SK-N-SH treated with all-trans-retinoic acid at 6 μM for 48 hours (cell line): ENCODE results near the gene CIRBP.

Source experiments
- ARNTL ChIP-seq: fragments of 450-650 bp; formaldehyde crosslinking; IDR thresholded peaks from 2 replicates; pipeline ENCODE4 v1.5.0; 2020; ENCODE audit warnings: low read depth, mild to moderate bottlenecking, moderate library complexity, borderline replicate concordance
- CREB5 ChIP-seq: fragments of 250-450 bp; sonication (Bioruptor Pico); IDR thresholded peaks from 2 replicates; pipeline ENCODE4 v1.5.1; 2020; ENCODE audit warnings: low read depth, mild to moderate bottlenecking, moderate library complexity
- CSDC2 ChIP-seq: fragments of 250-450 bp; sonication (Bioruptor Pico); IDR thresholded peaks from 2 replicates; pipeline ENCODE4 v1.5.0; 2020; ENCODE audit warnings: mild to moderate bottlenecking, moderate library complexity
- CSRNP3 ChIP-seq: fragments of 250-450 bp; sonication (Bioruptor Pico); IDR thresholded peaks from 2 replicates; pipeline ENCODE4 v1.5.1; 2021; ENCODE audit warnings: mild to moderate bottlenecking, moderate library complexity
- GLIS3 ChIP-seq: fragments of 250-450 bp; sonication (Bioruptor Pico); IDR thresholded peaks from 2 replicates; pipeline ENCODE4 v1.5.0; 2020; ENCODE audit warnings: mild to moderate bottlenecking, moderate library complexity
- ISL1 ChIP-seq: fragments of 250-450 bp; sonication (Bioruptor Pico); IDR thresholded peaks from 2 replicates; pipeline ENCODE4 v2.1.2; 2022; ENCODE audit warnings: mild to moderate bottlenecking, moderate library complexity
- PATZ1 ChIP-seq: fragments of 250-450 bp; sonication (Bioruptor Pico); IDR thresholded peaks from 2 replicates; pipeline ENCODE4 v1.8.0; 2020; ENCODE audit warnings: mild to moderate bottlenecking, moderate library complexity, borderline replicate concordance
- PPARA ChIP-seq: fragments of 250-450 bp; sonication (Bioruptor Pico); IDR thresholded peaks from 2 replicates; pipeline ENCODE4 v1.5.0; 2020; ENCODE audit warnings: mild to moderate bottlenecking, borderline replicate concordance
- SNAI2 ChIP-seq: fragments of 250-450 bp; sonication (Bioruptor Pico); IDR thresholded peaks from 2 replicates; pipeline ENCODE4 v1.5.0; 2020; ENCODE audit warnings: mild to moderate bottlenecking, moderate library complexity
- TSHZ2 ChIP-seq: fragments of 250-450 bp; sonication (Bioruptor Pico); IDR thresholded peaks from 2 replicates; pipeline ENCODE4 v1.5.0; 2020; ENCODE audit warnings: mild to moderate bottlenecking, moderate library complexity
- ZFP3 ChIP-seq: fragments of 250-450 bp; sonication (Bioruptor Pico); IDR thresholded peaks from 2 replicates; pipeline ENCODE4 v1.5.0; 2020; ENCODE audit warnings: mild to moderate bottlenecking, moderate library complexity
- ZFP30 ChIP-seq: fragments of 450-650 bp; formaldehyde crosslinking; IDR thresholded peaks from 2 replicates; pipeline ENCODE4 v1.5.0; 2022; ENCODE audit warnings: mild to moderate bottlenecking, moderate library complexity
- ZNF8 ChIP-seq: fragments of 450-650 bp; formaldehyde crosslinking; IDR thresholded peaks from 2 replicates; pipeline ENCODE4 v1.5.0; 2020; ENCODE audit warnings: mild to moderate bottlenecking, moderate library complexity

- TF ChIP-seq SNAI2 (CRISPR knock-in tag) (no peak), CSDC2 (no peak), ZFP30 (no peak), PPARA (no peak), PATZ1 (CRISPR knock-in tag) (no peak), ZFP3 (CRISPR knock-in tag) (no peak), ZNF8 (no peak), ARNTL (no peak), CSRNP3 (no peak), GLIS3 (CRISPR knock-in tag) (no peak), CREB5 (CRISPR knock-in tag) (no peak), TSHZ2 (CRISPR knock-in tag) (no peak), ISL1 (CRISPR knock-in tag) (no peak)
Measured at GRCh38 chr19:1278074-1278473, 8.9 kb downstream of the CIRBP start.
